ENCODE measurements around the gene PARP6. TPM values are rescaled to one million over a fixed set of nuclear protein-coding genes. Genes with fewer than 3 reads are reported as not detected.

Gene PARP6
- total and polyA plus RNA-seq, 2 donors (not counting 1 experiment from before 2014, with no cell fraction given): 118 to 134 TPM

DNA sequence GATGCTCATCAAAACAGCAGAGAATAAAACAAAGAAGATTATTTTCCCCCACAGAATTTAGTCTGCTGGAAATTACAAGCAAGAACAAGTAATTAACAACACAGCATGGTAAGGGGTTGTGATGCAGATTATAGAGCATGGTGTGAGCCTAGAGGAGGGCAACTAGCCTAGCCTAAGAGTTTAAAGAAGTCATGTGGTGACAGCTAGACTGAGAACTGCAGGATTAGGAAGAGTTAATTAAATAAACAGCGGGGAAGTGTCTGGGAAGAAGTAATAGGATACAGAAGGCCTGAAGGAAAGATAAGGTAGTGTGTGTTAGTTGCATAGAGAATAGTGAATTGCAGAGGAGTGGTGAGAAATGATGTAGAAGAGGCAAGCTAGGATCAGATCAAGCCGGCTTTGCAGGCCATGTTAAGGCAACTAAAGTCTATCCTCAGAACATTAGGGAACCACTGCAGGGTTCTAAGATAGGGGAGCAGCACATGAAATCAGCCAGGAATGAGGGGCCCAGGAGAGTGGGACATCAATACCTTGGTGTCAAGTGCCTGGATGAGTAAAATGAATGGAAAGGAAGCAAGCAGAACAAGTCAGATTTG is 29.5 kb downstream of the PARP6 start:
- Mint-ChIP-seq H3K27ac (no peak overlapping the region), H3K4me3 (no peak overlapping the region)
- CTCF ChIA-PET: interaction anchor here (1.0 to 2.1 kb wide), 4 partner anchors 11 to 97 kb away, joined by 3 to 6 read pairs (median 4); no protein-coding TSS in a partner anchor

More for the DNA sequence above, 29.5 kb downstream of the PARP6 start:
- no peaks in the 10 kb centered on the region for H3K27me3 Mint-ChIP-seq
- H3K27me3 ChIP-seq (replicated peaks in 1 of 4; ENCODE audit: control extremely low read depth in 1 of 4, control insufficient read depth in 3 of 4, insufficient read depth in 4 of 4, low read length in 3 of 4): no peaks in the 10 kb centered on the region
- H3K4me2 ChIP-seq (replicated peaks; ENCODE audit: low read depth, low read length, poor library complexity, severe bottlenecking): no peak overlapping the region
- H3K27ac ChIP-seq (ENCODE audit: low read length in 2 of 2): no peak overlapping the region
- no peaks in the 10 kb centered on the region for H4K20me1 ChIP-seq (ENCODE audit: control insufficient read depth, insufficient read depth, low read length, poor library complexity, severe bottlenecking)
- H3K4me1 Mint-ChIP-seq: no peaks in the 10 kb centered on the region
- POLR2A ChIA-PET: no interaction called here
- no peaks in the 10 kb centered on the region for H3K4me1 ChIP-seq (ENCODE audit: control insufficient read depth in 2 of 2, insufficient read depth in 2 of 2, low read length in 2 of 2)
- no peak overlapping the region for H3K4me3 ChIP-seq (ENCODE audit: control extremely low read depth in 1 of 5, extremely low read depth in 1 of 5, insufficient read depth in 1 of 5, low read depth in 2 of 5, low read length in 4 of 5)
- no peak overlapping the region for H2AFZ ChIP-seq (ENCODE audit: insufficient read depth, low read depth, low read length, poor library complexity, severe bottlenecking)
- no peak for ATAC-seq (ENCODE audit: low read depth)
- intact Hi-C loops (cut with micrococcal nuclease): no loop called here
- H3K36me3 ChIP-seq (replicated peaks in 1 of 2; ENCODE audit: control extremely low read depth in 1 of 2, control insufficient read depth in 1 of 2, extremely low read depth in 1 of 2, insufficient read depth in 2 of 2, low read length in 1 of 2): peaks cover 1 to 33% of the 10 kb centered on the region in 2 experiments
- no peaks in the 10 kb centered on the region for H3K9me3 ChIP-seq (ENCODE audit: control extremely low read depth in 1 of 3, control insufficient read depth in 2 of 3, insufficient read depth in 1 of 3, low read length in 2 of 3)
- H3K9me3 Mint-ChIP-seq (ENCODE audit: insufficient read depth): no peaks in the 10 kb centered on the region
- H3K79me2 ChIP-seq (ENCODE audit: control insufficient read depth, insufficient read depth, low read length): no peaks in the 10 kb centered on the region
- H3K9ac ChIP-seq (ENCODE audit: low read length): no peak overlapping the region
- no peak for DNase-seq
- no peak for TF ChIP-seq CTCF (IDR thresholded peaks at IDR 0.05)
- no peak for TF ChIP-seq EZH2 (IDR thresholded peaks at IDR 0.05; ENCODE audit: borderline replicate concordance, insufficient read depth, low read depth, low read length, poor library complexity, severe bottlenecking)
- 94% methylated on average over 2 of the region's 2 CpGs for WGBS (ENCODE audit: insufficient coverage)

All from B cell (primary cell).